ENCODE measurements around the gene PLOD3.

DNA sequence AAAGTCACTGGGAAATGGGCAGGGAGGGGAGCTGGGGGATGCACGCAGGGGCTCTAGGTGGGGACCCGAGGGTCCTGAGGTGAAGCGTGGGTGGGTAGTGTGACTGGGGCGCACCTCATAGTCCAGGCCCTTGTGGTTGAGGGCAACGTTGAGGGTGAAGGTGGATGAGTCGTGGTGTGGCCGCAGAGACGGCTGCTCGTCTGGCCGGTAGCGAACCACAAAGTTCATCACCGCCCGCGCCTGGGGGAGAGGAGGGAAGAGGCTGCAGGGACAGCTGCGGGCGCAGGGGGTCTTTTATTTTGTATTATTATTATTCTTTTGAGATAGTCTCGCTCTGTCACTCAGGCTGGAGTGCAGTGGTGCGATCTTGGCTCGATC is 10.7 kb downstream of the PLOD3 start:
- TF ChIP-seq, protein P1, sequence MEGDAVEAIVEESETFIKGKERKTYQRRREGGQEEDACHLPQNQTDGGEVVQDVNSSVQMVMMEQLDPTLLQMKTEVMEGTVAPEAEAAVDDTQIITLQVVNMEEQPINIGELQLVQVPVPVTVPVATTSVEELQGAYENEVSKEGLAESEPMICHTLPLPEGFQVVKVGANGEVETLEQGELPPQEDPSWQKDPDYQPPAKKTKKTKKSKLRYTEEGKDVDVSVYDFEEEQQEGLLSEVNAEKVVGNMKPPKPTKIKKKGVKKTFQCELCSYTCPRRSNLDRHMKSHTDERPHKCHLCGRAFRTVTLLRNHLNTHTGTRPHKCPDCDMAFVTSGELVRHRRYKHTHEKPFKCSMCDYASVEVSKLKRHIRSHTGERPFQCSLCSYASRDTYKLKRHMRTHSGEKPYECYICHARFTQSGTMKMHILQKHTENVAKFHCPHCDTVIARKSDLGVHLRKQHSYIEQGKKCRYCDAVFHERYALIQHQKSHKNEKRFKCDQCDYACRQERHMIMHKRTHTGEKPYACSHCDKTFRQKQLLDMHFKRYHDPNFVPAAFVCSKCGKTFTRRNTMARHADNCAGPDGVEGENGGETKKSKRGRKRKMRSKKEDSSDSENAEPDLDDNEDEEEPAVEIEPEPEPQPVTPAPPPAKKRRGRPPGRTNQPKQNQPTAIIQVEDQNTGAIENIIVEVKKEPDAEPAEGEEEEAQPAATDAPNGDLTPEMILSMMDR (IDR thresholded peaks at IDR 0.05; ENCODE audit: low read depth, low read length): no peak
- TF ChIP-seq, protein P2, sequence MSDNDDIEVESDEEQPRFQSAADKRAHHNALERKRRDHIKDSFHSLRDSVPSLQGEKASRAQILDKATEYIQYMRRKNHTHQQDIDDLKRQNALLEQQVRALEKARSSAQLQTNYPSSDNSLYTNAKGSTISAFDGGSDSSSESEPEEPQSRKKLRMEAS (IDR thresholded peaks at IDR 0.05; ENCODE audit: low read depth, low read length): no peak
